ENCODE results near the gene FAH.
"Not testable (repeated sequence)": the region's sequence is repeated elsewhere in the genome, so short reads cannot be mapped to it uniquely, and the experiment has no call there.

FAH gene
- total RNA-seq: 1.3 reads per million

- peak; percentile 11 for DNase-seq
Observed at GRCh38 chr15:80152896-80153876, at the start of gene FAH. FAH (plus strand) TSS chr15:80152999; CDS start chr15:80153055, 56 bp downstream.

GRCh38 chr15:80105193-80105592 is 47.6 kb upstream of the FAH start:
- no peak for DNase-seq

- no peak for DNase-seq
Observed at GRCh38 chr15:80105595-80105994, 47.2 kb upstream of the FAH start.

- no peak for DNase-seq
Observed at GRCh38 chr15:80106051-80106450, 46.7 kb upstream of the FAH start.

- DNase-seq: no peak
Observed at GRCh38 chr15:80107204-80107603, 45.6 kb upstream of the FAH start.

GRCh38 chr15:80107774-80108173 is 45.0 kb upstream of the FAH start:
- no peak for DNase-seq

GRCh38 chr15:80109388-80109787 is 43.4 kb upstream of the FAH start:
- DNase-seq: no peak

- no peak for DNase-seq
Observed at GRCh38 chr15:80110920-80111319, 41.9 kb upstream of the FAH start.

- no peak for DNase-seq
Observed at GRCh38 chr15:80114114-80114513, 38.7 kb upstream of the FAH start.

GRCh38 chr15:80115021-80115420 is 37.8 kb upstream of the FAH start:
- no peak for DNase-seq

GRCh38 chr15:80118956-80119355 is 33.8 kb upstream of the FAH start:
- DNase-seq: no peak

- no peak for DNase-seq
Observed at GRCh38 chr15:80120636-80121035, 32.2 kb upstream of the FAH start.

- DNase-seq: no peak
Observed at GRCh38 chr15:80121546-80121945, 31.3 kb upstream of the FAH start.

GRCh38 chr15:80123034-80123433 is 29.8 kb upstream of the FAH start:
- no peak for DNase-seq

- not testable (repeated sequence) for DNase-seq
Observed at GRCh38 chr15:80127253-80127652, 25.5 kb upstream of the FAH start.

- DNase-seq: no peak
Observed at GRCh38 chr15:80127911-80128310, 24.9 kb upstream of the FAH start.

GRCh38 chr15:80132382-80132781 is 20.4 kb upstream of the FAH start:
- no peak for DNase-seq

- no peak for DNase-seq
Observed at GRCh38 chr15:80136854-80137253, 15.9 kb upstream of the FAH start.

GRCh38 chr15:80138961-80139360 is 13.8 kb upstream of the FAH start:
- DNase-seq: no peak

GRCh38 chr15:80140909-80141308 is 11.9 kb upstream of the FAH start:
- DNase-seq: no peak

GRCh38 chr15:80141916-80142598 is 10.7 kb upstream of the FAH start:
- DNase-seq: no peak

GRCh38 chr15:80142646-80143045 is 10.2 kb upstream of the FAH start:
- no peak for DNase-seq

GRCh38 chr15:80151148-80151547 is 1.7 kb upstream of the FAH start:
- DNase-seq: no peak

- no peak for DNase-seq
Observed at GRCh38 chr15:80151576-80151975, 1.2 kb upstream of the FAH start.

Measured in effector CD4-positive, alpha-beta T cell (primary cell).